Kidney (tissue), 14 donors: Measurements from ENCODE around the gene LASP1. TPM values are rescaled to one million over a fixed set of nuclear protein-coding genes. Genes with fewer than 3 reads are reported as not detected.
A peak's percentile ranks its signal among the peaks of the same experiment; 100 is the strongest.

ENCODE experiments used
- DNase-seq, 5 donors: peaks; one replicate each; pipeline ENCODE4 v3.0.0-alpha.2; 2013 to 2020
- FAIRE-seq: peaks from 2 replicates; lab custom pipeline; 2012; peaks lifted over from hg19 to GRCh38; lab: Jason Lieb, UNC
- H3K27ac ChIP-seq, 2 donors: one replicate each; pipeline ENCODE4 v1.7.0; 2013; ENCODE audit warnings: low read depth in 2 of 2, low read length in 2 of 2, inconsistent platforms in 1 of 2
- H3K27me3 ChIP-seq: one replicate; pipeline ENCODE4 v1.7.1; 2013; ENCODE audit warnings: low read length, inconsistent platforms; ENCODE audit not compliant: control insufficient read depth, insufficient read depth
- H3K36me3 ChIP-seq, 3 donors: one replicate each; pipeline versions ENCODE4 v1.7.0 to v1.7.1; 2013; ENCODE audit warnings: low read length in 3 of 3, control low read depth in 1 of 3, inconsistent platforms in 1 of 3; ENCODE audit not compliant: insufficient read depth in 3 of 3, control insufficient read depth in 2 of 3
- H3K4me1 ChIP-seq, 3 donors: one replicate each; pipeline versions ENCODE4 v1.7.0 to v1.7.1; 2013; ENCODE audit warnings: low read length in 3 of 3, inconsistent platforms in 1 of 3, low read depth in 1 of 3; ENCODE audit not compliant: control insufficient read depth in 2 of 3, insufficient read depth in 2 of 3
- H3K4me3 ChIP-seq, 3 donors: one replicate each; pipeline versions ENCODE4 v1.7.0 to v1.8.1; 2013; ENCODE audit warnings: low read length in 3 of 3, control low read depth in 1 of 3, inconsistent platforms in 1 of 3
- H3K9ac ChIP-seq, 3 donors: one replicate each; pipeline versions ENCODE4 v1.7.0 to v1.7.1; 2013; ENCODE audit warnings: low read length in 3 of 3, control low read depth in 1 of 3, inconsistent platforms in 1 of 3
- H3K9me3 ChIP-seq, 3 donors: one replicate each; pipeline versions ENCODE4 v1.7.0 to v1.7.1; 2013; ENCODE audit warnings: low read length in 3 of 3, control low read depth in 1 of 3, inconsistent platforms in 1 of 3; ENCODE audit not compliant: control insufficient read depth in 2 of 3, insufficient read depth in 1 of 3
- CTCF ChIP-seq: IDR thresholded peaks from 3 replicates; pipeline ENCODE4 v1.5.1; 2012; ENCODE audit warnings: mild to moderate bottlenecking, moderate library complexity, borderline replicate concordance; ENCODE audit not compliant: insufficient read depth; ENCODE audit errors: extremely low read depth
- intact Hi-C: fragments of 100-400 bp; cut with DNase I; formaldehyde crosslinking; loops from one replicate; pipeline ENCODE4 v1.11.1; 2022
- polyA plus RNA-seq: library from polyadenylated mRNA; stranded (reverse); fragments of 350-450 nt; fragmentation: Illumina TruSeq; extraction: RNeasy Lipid Tissue Mini Kit (QIAGEN cat#74804); gene quantifications from one replicate; pipeline ENCODE4 v1.2.3, GENCODE V29; 2014; ENCODE audit warnings: low read depth, low replicate concordance; ENCODE audit not compliant: insufficient read depth
- total RNA-seq: library from RNA; stranded (reverse); fragmentation: NEBNext Ultra II Directional; extraction: Animal tissue kit (Norgen Biotek cat#: 25700); gene quantifications from one replicate; pipeline ENCODE4 v1.2.1, GENCODE V29; 2021
- donor health status: control.
- donor health status: control.
- donor health status: control.
- donor health status: control.
- donor health status: control.
- donor health status: DM: yes; HTN: yes; CAD: no.
- donor health status: Normal renal cell carcinoma (clear cell type).

LASP1 gene
- total and polyA plus RNA-seq, 2 donors from 2014 or later, result 62.5 to 138 TPM

- DNase-seq (no peak), FAIRE-seq (no peak)
- intact Hi-C loops, result no loop called here
- Histone ChIP-seq H3K4me3 (no peak overlapping the region), H3K36me3 (no peaks in the 10 kb centered on the region), H3K27ac (no peak overlapping the region), H3K9me3 (no peaks in the 10 kb centered on the region), H3K9ac (no peak overlapping the region), H3K27me3 (no peaks in the 10 kb centered on the region), H3K4me1 (peaks cover 0 to 9% (median 0%) of the 10 kb centered on the region in 3 donors)
- no peak for TF ChIP-seq CTCF
Observed at GRCh38 chr17:38857271-38857670, 12.6 kb upstream of the LASP1 start.

DNA sequence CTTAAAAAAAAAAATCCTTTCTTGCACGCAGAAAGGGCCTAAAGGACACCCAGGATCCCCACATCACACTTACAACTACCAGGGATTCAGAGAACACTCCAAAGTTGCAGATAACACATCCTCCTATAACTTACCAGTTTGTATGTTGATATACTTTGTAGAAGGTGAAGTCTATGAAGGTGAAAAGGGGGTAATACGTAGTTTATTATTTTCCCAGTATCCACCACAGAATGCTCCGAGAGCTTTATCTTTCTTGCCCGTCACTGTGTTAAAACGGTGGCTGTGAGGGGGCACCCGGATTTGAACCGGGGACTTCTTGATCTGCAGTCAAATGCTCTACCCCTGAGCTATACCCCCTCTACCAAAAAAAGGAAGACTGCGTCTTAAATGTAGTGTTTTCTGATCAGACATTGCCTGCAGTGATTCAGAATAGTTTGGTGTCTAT, 8.4 kb upstream of the LASP1 start:
- Histone ChIP-seq H3K4me1 (no peaks in the 10 kb centered on the region), H3K9me3 (no peaks in the 10 kb centered on the region), H3K9ac (no peak overlapping the region), H3K36me3 (no peaks in the 10 kb centered on the region), H3K27ac (no peak overlapping the region), H3K4me3 (no peak overlapping the region), H3K27me3 (no peaks in the 10 kb centered on the region)
- TF ChIP-seq CTCF, result no peak
- intact Hi-C loops, result no loop called here
- FAIRE-seq (no peak), DNase-seq (no peak)

DNA sequence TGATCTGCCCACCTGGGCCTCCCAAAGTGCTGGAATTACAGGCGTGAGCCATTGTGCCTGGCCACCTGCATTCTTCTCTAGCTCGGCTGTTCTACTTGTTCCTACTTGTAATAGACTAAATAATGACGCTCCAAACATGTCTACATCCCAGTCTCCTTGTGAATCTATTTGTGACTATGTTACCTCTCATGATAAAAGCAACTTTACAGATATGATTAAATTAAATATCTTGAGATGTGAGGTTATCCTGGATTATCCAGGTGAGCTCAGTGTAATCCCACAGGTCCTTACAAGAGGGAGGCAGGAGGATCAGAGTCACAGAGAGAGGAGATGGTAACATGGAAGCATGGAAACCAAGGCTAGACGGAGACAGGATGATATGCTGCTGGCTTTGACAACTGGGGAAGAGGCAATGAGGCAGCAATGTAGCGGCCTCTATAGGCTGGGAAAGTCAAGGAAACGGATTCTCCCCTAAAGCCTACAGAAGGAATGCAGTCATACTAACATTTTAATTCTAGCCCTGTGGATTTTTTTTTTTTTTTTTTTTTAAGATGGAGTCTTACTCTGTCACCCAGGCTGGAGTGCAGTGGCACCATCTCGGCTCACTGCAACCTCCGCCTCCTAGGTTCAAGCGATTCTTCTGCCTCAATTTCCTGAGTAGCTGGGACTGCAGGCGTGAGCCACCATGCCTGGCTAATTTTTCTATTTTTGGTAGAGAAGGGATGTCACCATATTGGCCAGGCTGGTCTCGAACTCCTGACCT, 5.0 kb upstream of the LASP1 start:
- no peak for FAIRE-seq
- intact Hi-C loops, result no loop called here

More for the DNA sequence above, 5.0 kb upstream of the LASP1 start:
- no peaks in the 10 kb centered on the region for H3K36me3 ChIP-seq
- no peaks in the 10 kb centered on the region for H3K9me3 ChIP-seq
- no peak overlapping the region for H3K4me3 ChIP-seq
- peak in 1 of 5 donors; percentile 41 for DNase-seq
- H3K4me1 ChIP-seq, result peaks cover 0 to 13% (median 6%) of the 10 kb centered on the region in 3 donors
- no peaks in the 10 kb centered on the region for H3K27me3 ChIP-seq
- no peak for TF ChIP-seq CTCF
- H3K9ac ChIP-seq, result no peak overlapping the region
- H3K27ac ChIP-seq, result no peak overlapping the region
